CD4-positive, CD25-positive, alpha-beta regulatory T cell (primary cell): ENCODE data around the gene CATSPER2. TPM values are rescaled to one million over a fixed set of nuclear protein-coding genes. Genes with fewer than 3 reads are reported as not detected.
"Not testable (repeated sequence)": the region's sequence is repeated elsewhere in the genome, so short reads cannot be mapped to it uniquely, and the experiment has no call there.

ENCODE experiments used
- ATAC-seq, 2 donors: fragments of 150-1000 bp; cut with Tn5 transposase; one replicate each; pipeline ENCODE4 v1.10.0; 2021; ENCODE audit warnings: low read depth in 2 of 2, moderate number of reproducible peaks in 2 of 2, moderate library complexity in 1 of 2
- DNase-seq, 3 donors: peaks; one replicate each; pipeline versions ENCODE4 v3.0.0 to v3.0.0-alpha.2; 2012 to 2022; ENCODE audit warnings: mixed read lengths in 1 of 3
- H3K27ac ChIP-seq: one replicate; pipeline ENCODE4 v1.7.0; 2013; ENCODE audit warnings: mild to moderate bottlenecking, low read length; ENCODE audit not compliant: insufficient read depth, poor library complexity, severe bottlenecking
- H3K27me3 ChIP-seq: one replicate; pipeline ENCODE4 v1.7.0; 2013; ENCODE audit warnings: low read length; ENCODE audit not compliant: control insufficient read depth, insufficient read depth
- H3K36me3 ChIP-seq: one replicate; pipeline ENCODE4 v1.7.0; 2013; ENCODE audit warnings: mild to moderate bottlenecking, low read length, moderate library complexity; ENCODE audit not compliant: control insufficient read depth, insufficient read depth
- H3K4me1 ChIP-seq: 2 replicates; pipeline ENCODE4 v1.7.0; 2013; ENCODE audit warnings: mild to moderate bottlenecking, low read length; ENCODE audit not compliant: insufficient read depth, control insufficient read depth, poor library complexity, severe bottlenecking
- H3K4me3 ChIP-seq: one replicate; pipeline ENCODE4 v1.7.0; 2013; ENCODE audit warnings: low read depth, mild to moderate bottlenecking, low read length, moderate library complexity
- H3K9me3 ChIP-seq, 2 experiments: 1 replicate in 1 of 2; 2 replicates in 1 of 2; pipeline ENCODE4 v1.7.0; 2013; ENCODE audit warnings: low read length in 2 of 2, mild to moderate bottlenecking in 1 of 2, moderate library complexity in 1 of 2; ENCODE audit not compliant: control insufficient read depth in 2 of 2
- H3K27ac Mint-ChIP-seq, 3 donors: one replicate each; pipeline ENCODE4 v1.8.0; 2020 to 2022; ENCODE audit warnings: mild to moderate bottlenecking in 3 of 3, mixed read lengths in 3 of 3, moderate library complexity in 2 of 3
- H3K27me3 Mint-ChIP-seq: one replicate; pipeline ENCODE4 v1.8.0; 2022; ENCODE audit warnings: mild to moderate bottlenecking, mixed read lengths
- H3K36me3 Mint-ChIP-seq: one replicate; pipeline ENCODE4 v1.8.0; 2020; ENCODE audit warnings: mixed read lengths
- H3K4me1 Mint-ChIP-seq, 4 donors: one replicate each; pipeline ENCODE4 v1.8.0; 2020 to 2022; ENCODE audit warnings: mixed read lengths in 4 of 4, mild to moderate bottlenecking in 1 of 4
- H3K4me3 Mint-ChIP-seq, 4 donors: one replicate each; pipeline ENCODE4 v1.8.0; 2020 to 2022; ENCODE audit warnings: mild to moderate bottlenecking in 4 of 4, mixed read lengths in 4 of 4, moderate library complexity in 3 of 4
- H3K9me3 Mint-ChIP-seq, 7 donors: one replicate each; pipeline ENCODE4 v1.8.0; 2020 to 2022; ENCODE audit warnings: mixed read lengths in 7 of 7, mild to moderate bottlenecking in 3 of 7, moderate library complexity in 2 of 7
- polyA plus RNA-seq, 4 donors: library from polyadenylated mRNA; unstranded; fragments of 300-500 nt; fragmentation: Illumina TruSeq; gene quantifications; one replicate each; pipeline ENCODE4 v1.2.3, GENCODE V29; 2021
- total RNA-seq: library from RNA; stranded (reverse); gene quantifications from one replicate; pipeline ENCODE4 v1.2.3, GENCODE V29; 2022

The CATSPER2 gene
- 6.3 TPM for total RNA-seq
- polyA plus RNA-seq = 1 to 10 TPM in 1 of 4 donors, under 1 TPM in 3; 0.17 to 1.5 (median 0.51) TPM

- Mint-ChIP-seq H3K4me1 (no peaks in the 10 kb centered on the region), H3K9me3 (no peaks in the 10 kb centered on the region), H3K27ac (peak within 1 kb of the TSS in 1 of 3 donors; percentile 23), H3K27me3 (no peaks in the 10 kb centered on the region), H3K36me3 (peaks cover 20% of the 10 kb centered on the region), H3K4me3 (no peak within 1 kb of the TSS)
- no peak within 1 kb of the TSS for H3K4me3 ChIP-seq
- no peaks in the 10 kb centered on the region for H3K27me3 ChIP-seq
- no peak for DNase-seq
- no peak for ATAC-seq
- no peak within 1 kb of the TSS for H3K27ac ChIP-seq
- H3K4me1 ChIP-seq = no peaks in the 10 kb centered on the region
- H3K36me3 ChIP-seq = no peaks in the 10 kb centered on the region
- no peaks in the 10 kb centered on the region for H3K9me3 ChIP-seq
Observed at GRCh38 chr15:43648649-43649429, at the start of gene CATSPER2. Gene CATSPER2 (minus strand): TSS chr15:43648844. CDS start chr15:43648061, 783 bp downstream.

DNA sequence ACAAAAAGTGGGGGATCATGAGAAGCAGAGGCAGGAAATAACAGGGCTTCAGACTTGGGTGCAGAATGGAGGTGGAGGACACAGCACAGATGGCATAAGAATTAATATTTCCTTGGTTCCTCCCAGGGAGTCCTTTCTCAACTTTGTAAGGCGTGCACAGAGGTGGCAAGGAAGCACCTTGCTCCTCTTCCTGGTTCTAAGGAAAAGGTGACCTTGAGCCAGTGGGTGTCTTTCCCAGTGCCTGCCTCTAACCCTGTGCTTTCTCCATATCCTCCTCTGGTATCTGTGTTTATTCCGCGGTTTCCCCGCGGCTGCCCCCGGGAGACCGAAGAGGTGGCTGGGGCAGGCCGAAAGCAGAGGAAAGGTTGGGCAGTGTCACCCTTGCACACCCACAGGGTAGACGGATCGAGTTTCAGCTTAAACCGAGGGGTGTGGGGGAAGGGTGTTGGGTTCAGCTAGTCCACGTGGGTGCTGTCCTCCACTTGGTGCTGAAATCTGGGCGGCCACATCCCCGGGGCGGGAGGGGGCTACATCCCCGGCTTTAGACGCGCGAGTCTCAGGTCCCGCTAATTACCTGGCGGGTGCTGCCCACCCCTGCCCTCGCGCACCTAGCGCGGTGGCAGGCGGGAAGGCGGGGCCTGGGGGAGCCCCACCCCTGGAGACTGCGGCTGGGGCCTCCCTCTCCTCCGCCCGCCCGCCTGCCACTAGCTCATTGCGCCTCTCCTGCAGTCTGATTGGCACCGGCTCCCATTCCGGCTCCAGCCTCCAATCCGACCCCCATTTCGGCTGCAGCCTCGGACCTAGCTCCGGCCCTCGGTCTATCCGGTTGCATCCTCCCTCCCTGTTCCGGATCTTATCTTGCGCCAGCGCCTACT is 44.7 kb upstream of the CATSPER2 start, which contains the start of gene CKMT1A:
Gene CKMT1A (plus strand): TSS at position 712 of the 875 bp plus-strand sequence. CDS start 192 bp downstream, outside the sequence.
- not testable (repeated sequence) for H3K4me1 Mint-ChIP-seq

DNA sequence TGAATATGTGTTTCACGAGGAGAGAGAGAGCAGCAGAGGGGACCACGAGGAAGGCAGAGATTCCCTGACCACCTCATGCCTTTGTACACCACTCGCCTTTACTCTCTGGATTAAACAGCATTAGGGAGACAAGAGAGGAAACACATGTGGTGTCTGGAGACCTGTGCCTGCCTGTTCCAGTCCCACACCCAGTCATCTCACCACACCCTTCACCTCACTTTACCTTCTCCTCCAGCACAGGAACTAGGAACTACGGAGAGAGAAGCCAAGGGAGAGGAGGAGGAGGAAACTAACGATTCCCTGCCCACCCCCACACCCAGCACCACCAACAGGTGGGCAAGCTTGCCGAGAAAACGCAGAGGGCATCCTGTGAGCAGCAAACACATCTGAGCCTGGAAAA is 44.0 kb upstream of the CATSPER2 start:
- H3K9me3 ChIP-seq, H3K27me3 ChIP-seq, ATAC-seq, H3K4me1 Mint-ChIP-seq, H3K36me3 Mint-ChIP-seq, H3K4me3 ChIP-seq, H3K27ac Mint-ChIP-seq, H3K4me1 ChIP-seq, H3K36me3 ChIP-seq, DNase-seq, H3K9me3 Mint-ChIP-seq, H3K27ac ChIP-seq, H3K4me3 Mint-ChIP-seq: not testable (repeated sequence)
- H3K27me3 Mint-ChIP-seq = peaks cover 12% of the 10 kb centered on the region

More for the DNA sequence above, 44.7 kb upstream of the CATSPER2 start, which contains the start of gene CKMT1A:
- peaks cover 16% of the 10 kb centered on the region for H3K27me3 Mint-ChIP-seq
- H3K4me3 ChIP-seq, ATAC-seq, H3K4me1 ChIP-seq, H3K27ac Mint-ChIP-seq, H3K27ac ChIP-seq, H3K9me3 Mint-ChIP-seq, H3K27me3 ChIP-seq, DNase-seq, H3K9me3 ChIP-seq, H3K4me3 Mint-ChIP-seq, H3K36me3 Mint-ChIP-seq, H3K36me3 ChIP-seq: not testable (repeated sequence)

DNA sequence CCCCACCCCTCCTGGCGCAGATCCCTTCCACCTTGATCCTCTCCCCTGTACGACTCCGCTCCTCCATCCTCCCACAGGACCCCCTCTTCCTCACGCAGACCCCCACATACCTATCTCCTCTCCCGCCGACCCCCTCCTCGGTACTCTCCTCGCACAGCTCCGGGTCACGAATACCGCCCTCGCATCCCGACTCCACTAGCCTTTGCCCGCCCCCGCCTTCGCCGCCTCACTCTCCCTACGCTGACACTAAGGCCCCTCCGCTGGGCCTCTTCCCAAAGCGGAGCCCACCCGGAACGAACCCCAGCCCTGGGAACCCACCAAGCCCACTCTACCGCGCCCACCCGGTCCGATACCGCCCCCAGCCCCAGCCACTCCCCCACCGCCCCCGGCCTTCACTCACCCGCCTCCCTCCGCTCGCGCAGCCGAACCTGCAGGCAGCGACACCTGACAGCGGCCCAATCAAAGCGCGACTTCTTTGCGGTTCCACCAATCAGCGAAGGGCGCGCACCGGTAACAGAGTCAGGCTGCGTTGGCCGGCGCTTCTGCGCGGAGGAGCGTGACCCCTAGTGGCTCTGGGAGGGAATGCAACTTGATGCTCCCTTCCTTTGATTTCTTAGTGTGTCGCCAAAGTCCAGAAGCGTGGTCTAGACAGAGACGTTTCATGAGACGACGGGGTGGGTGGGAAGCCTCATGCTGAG is 41.1 kb upstream of the CATSPER2 start:
- not testable (repeated sequence) for H3K27ac Mint-ChIP-seq, DNase-seq, H3K27ac ChIP-seq, H3K9me3 Mint-ChIP-seq, H3K9me3 ChIP-seq, H3K4me1 ChIP-seq, H3K27me3 ChIP-seq, H3K4me3 Mint-ChIP-seq, H3K4me1 Mint-ChIP-seq, H3K36me3 ChIP-seq, H3K27me3 Mint-ChIP-seq, H3K36me3 Mint-ChIP-seq, H3K4me3 ChIP-seq
- peak; percentile 99 for ATAC-seq

DNA sequence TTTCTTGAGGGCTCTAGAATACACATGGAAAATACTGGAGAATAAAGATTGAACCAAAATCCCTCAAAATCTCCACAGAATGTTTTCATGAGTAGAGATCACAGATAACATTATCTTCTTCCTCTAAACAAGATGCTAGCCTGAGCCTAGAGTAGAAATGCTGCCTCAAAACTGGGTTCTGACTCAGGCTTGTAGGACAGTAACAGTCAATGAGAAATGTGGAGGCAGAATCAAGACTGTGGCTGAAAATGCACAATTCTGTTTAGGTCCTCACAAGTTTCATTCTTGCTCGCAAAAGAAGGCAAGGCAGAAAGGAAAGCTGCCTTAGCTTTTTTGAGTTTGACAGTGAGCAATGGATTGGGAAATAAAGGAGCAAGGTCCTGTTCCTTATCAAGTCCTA is 25.5 kb upstream of the CATSPER2 start:
- DNase-seq, H3K27me3 Mint-ChIP-seq, H3K4me3 Mint-ChIP-seq, H3K4me1 ChIP-seq, ATAC-seq, H3K9me3 ChIP-seq, H3K4me3 ChIP-seq, H3K27me3 ChIP-seq, H3K36me3 ChIP-seq, H3K4me1 Mint-ChIP-seq, H3K27ac Mint-ChIP-seq, H3K27ac ChIP-seq, H3K36me3 Mint-ChIP-seq, H3K9me3 Mint-ChIP-seq: not testable (repeated sequence)

DNA sequence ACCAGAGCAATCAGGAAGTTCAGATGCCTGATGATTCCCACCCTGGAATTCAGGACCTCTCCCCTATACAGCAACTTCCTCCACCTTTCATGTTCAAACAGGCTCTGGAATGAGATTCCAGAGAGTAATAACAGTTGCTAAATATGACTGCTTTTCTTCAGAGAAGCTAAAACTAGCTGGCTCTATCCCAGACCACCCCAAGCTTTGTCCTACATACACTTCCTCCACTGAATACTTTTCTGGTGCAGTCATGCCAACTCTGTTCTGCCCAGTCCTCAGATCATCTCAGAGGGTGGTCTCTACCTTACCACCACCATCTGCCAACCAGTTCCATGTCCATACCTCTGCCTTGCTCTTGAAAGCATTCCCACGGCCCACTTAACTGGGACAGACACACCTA is 17.5 kb upstream of the CATSPER2 start:
- not testable (repeated sequence) for H3K4me1 ChIP-seq, H3K27ac ChIP-seq, H3K4me3 ChIP-seq, H3K36me3 ChIP-seq, H3K36me3 Mint-ChIP-seq, H3K9me3 ChIP-seq, H3K27me3 ChIP-seq, H3K9me3 Mint-ChIP-seq, H3K27me3 Mint-ChIP-seq, ATAC-seq, H3K4me1 Mint-ChIP-seq, H3K27ac Mint-ChIP-seq, H3K4me3 Mint-ChIP-seq, DNase-seq

GRCh38 chr15:43663333-43663732 is 14.7 kb upstream of the CATSPER2 start:
- H3K4me3 Mint-ChIP-seq, DNase-seq, H3K9me3 Mint-ChIP-seq, H3K4me1 Mint-ChIP-seq, H3K36me3 Mint-ChIP-seq, H3K27me3 Mint-ChIP-seq, ATAC-seq, H3K4me1 ChIP-seq, H3K27ac ChIP-seq, H3K36me3 ChIP-seq, H3K27ac Mint-ChIP-seq, H3K4me3 ChIP-seq, H3K9me3 ChIP-seq, H3K27me3 ChIP-seq: not testable (repeated sequence)
